HG02763 (cell line): ENCODE data around the gene TSPOAP1.

Source experiments
- ATAC-seq: cut with Tn5 transposase; IDR thresholded peaks from one replicate; pipeline ENCODE4 v1.9.1; 2021; ENCODE audit warnings: mild to moderate bottlenecking, moderate library complexity; ENCODE audit not compliant: unreplicated experiment

TSPOAP1 gene

DNA sequence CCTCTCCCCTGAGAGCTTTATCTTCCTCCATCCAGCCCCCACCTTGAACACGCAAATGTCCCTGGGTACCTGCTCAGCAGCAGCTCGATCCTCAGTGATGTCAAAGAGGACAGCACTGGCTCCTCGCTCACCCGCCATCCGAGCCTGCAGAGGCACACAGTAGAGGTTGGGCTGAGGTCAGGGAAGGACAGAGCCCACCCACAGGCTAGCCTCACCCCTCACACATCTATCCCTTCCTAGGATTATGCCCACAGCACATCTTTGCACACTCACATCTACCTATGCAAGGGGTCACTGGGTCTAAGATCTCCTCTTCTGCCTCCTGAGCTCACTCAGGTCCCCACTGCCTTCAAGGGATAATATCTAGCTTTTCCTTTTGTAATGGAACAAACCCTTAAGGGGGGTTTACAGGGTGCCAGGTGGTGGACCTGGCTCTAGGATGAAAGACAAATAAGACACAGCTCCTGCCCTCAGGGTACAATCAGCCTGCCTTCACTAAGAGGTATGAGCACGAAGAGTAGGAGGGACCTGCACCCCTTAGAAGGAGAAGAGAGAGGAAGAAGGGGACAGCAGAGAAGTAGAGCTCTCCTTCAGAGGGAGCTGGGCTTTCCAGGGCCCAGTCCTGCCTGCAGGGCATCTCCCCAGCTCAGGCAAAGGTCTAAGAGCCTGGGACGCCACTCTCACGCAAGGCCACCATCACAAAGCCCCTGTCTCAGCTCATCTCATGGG, 35.0 kb upstream of the TSPOAP1 start:
- ATAC-seq, result no peak

DNA sequence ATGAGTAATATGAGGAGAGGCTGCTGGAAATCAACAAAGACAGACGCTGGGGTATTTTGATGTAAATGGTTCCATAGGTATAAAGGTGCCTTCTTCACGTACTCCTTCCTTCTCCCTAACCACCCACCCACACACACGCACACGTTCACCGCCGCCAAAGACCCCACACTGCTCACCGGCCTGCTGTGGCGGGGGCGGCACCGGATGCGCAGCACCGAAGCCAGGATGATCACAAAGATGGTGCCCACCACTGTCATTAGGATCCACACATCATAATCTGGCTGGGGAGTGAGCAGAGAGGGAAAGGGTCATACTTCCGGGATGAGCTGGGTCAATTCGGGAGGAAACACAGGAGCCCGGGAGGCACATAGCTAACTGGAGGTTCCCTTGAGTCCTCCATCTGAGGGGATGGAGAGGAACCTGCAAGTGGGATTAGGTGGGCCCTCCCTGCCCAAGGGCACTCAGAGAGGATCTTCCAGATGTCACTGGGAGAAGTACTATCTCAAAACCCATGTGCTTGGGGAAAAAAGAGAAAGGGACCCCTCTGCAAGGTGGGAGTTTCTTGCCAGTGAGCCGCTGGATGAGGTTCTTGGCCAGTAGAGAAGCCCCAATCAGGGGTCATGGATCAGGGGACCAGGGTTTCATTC, 33.9 kb upstream of the TSPOAP1 start:
- ATAC-seq, result no peak

DNA sequence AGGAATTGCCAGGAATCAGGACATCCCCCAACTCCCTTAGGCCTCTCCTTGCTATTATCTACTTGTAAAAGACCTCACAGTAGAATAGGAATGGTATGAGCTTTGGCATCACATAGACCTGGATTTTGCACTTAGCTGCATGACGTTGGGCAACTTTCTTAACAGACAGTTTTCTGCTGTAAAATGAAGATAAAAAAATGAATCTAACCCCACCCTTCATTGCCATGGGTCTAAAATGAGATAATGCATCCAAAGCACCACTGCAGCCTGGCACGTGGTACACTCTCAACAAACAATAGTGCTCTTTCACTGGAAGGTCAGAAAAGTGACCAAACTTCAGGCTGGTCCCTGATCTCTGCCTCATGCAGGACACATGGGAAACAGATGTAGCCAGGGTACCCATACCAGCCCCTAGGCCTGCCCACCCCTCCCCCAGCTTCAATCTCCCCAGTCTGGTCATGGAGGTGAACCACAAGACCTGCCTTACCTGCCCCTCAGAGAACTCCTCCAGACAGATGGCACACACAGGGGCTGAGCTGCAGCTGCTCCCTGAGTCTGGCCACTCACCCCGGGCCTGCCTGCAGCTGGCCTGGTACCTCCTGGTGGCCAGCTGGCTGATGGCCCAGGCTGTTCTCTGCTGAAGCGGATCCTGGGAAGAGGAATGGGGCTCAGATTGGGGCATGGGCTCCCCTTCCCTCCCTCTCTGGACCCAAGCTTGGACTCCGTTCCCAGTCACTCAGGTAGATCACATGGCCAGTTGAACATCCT, 31.9 kb upstream of the TSPOAP1 start:
- ATAC-seq, result no peak

GRCh38 chr17:58358408-58359172, 30.0 kb upstream of the TSPOAP1 start:
- no peak for ATAC-seq

DNA sequence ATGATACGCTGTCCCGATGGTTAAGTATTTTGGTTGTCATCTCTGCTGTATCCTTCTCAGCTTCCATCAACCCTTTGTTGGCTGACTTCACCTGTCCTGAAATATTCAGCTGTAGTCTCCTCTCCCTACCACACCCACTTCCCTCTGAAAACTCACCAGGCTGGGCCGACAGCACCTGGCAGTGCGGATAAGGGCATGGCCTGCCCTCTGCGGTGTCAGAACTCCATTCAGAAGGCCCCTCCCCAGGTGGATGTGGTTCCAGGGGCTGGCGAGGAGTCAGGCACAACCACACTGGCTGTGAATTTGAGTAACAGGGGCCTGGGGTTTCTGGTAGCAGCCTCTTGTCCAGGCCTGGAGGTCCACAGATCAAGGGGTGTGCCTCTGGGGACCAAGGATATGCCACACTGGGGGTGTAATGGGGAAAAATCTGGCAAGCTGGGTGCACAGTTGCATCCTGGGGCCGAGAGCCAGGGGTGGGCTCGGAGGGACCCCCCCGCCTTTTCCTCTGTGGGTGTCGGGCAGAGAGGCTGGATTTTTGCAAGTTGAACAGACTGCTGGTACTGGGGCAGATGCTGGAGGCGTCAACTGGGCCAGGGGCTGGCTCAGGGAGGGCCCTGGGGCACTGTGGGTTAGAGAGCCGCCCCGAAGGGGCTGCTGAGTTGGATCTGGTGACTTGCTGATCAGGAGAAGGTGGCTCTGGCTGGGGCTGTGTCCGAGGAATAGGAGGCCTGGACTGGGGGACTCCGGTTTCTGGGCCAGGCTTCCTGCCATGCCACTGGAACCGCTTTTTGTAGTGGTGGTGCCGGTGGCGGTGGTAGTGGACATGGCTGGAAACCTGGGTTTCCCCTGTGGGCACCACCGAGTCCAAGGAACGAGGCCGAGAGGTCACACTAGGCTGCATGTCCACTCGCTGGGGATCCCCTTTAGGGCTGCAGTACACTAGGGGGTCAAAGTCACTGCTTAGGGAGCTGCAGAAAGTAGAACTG, 29.0 kb upstream of the TSPOAP1 start:
- ATAC-seq, result no peak

DNA sequence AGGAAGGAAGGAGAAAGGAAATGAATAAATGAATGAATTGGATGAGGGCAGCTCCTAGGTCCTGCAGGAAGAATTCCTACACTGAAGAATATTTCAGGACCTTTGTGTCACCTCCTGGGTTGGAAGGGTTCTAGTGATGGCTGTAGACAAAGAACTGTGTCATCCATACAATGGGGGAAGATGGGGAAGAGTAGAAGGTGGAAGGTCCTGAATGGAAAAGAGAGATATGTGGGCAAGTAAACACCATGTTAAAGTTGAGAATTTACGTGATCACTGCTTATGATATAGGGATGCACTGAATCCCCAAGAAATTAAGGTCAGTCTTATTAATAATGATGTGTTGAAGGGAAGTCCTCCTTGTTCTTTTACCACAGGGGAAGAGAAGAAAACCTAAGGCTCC, 27.6 kb upstream of the TSPOAP1 start:
- no peak for ATAC-seq

- ATAC-seq, result no peak
Observed at GRCh38 chr17:58354541-58355216, 26.1 kb upstream of the TSPOAP1 start.

DNA sequence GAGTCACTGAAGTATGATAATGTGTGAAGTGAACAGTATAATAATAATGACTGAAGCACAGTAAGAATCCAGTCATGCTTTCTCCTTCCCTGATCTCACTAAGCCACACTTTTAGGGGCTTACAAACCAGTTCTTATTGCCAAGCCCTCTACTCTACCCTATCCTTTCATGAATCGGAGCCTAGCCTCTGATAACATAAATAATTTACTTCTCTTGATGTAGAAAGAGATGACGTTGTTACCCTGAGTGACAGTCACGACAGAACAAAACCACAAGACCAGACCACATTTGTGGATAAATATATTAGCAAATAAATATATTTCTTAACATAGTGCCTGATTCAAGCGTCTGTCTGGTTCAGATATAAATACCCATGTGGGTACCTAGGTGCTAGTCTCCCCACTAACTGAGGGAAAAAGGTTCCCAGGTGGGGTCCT, 24.8 kb upstream of the TSPOAP1 start:
- ATAC-seq, result no peak

DNA sequence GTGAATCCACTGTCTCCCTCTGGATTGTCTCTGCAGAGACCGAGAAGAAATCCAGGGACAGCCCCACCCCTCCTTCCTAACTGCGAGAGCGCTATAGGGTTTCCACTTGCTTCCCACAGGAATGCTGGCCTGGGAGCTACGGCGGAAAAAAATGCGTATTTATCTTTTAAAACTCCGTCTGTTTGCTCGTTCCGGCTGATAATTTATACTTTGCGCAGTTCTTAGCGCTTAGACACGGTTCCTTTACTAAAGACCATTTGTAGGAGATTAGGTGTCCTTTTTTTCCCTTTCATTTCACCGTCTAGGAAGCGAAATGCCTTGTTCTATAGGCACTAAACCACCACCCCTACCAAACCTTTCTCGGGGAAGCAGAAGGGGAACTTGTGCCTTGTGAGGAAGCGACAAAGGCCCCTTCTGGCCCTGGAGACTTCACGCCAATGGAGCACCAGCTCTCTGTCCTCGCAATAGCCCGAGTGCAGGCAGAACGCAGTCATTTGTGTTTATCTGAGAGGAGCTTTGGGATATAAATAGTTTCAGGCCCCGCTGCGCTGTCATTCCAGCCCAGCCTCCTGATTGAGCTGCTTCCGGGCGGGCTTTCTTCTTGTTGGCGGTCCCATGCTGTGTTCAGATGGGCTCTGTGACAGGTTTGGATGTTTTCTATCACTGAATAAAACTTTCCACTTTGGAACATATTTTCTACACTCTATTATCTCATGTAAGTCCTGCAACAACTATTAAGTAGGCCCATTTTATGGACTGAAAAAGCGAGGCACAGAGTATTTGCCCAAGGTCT, 24.2 kb upstream of the TSPOAP1 start:
- ATAC-seq, result no peak

DNA sequence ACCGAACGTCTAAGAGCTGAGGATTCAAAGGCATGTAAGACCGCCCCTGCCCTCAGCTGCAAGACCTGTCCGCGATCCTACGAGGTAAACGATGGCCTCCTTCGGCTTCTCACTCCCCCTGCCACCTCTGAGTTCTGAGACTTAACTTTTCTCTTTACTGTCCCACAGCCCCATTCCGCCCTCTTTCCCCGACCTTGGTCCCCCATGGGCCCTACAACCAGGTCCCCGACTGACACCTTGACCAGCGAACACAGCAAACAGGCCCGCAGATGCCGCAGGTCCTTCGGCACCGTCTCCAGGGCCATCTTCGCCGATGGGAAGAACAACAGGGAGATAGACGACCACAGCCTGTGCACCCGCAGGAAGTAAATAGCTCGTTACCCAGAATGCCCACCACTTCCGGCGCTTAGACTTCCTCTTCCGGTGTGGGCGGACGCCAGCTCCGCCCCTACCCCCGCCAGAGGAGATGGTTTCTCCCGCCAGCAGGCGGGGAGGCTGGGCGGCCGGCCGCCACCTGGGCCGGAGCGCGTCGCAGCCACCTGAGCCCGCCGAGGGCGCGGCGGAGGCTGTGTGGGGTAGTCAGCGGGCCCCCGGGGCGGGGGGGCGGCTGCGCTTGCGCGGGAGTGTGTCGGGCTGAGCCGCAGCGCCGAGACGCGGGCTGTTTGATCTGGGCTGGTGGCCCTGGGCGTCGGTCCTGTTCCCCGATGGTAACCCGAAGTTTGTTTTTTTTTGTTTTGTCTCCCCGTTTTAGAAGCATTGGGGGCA, 23.4 kb upstream of the TSPOAP1 start, which contains the start of gene SUPT4H1:
SUPT4H1 (minus strand) TSS at position 371 of the 765 bp plus-strand sequence; CDS start at position 305, 66 bp downstream.
- ATAC-seq, result peak; percentile 94

GRCh38 chr17:58351182-58351581, 22.6 kb upstream of the TSPOAP1 start:
- ATAC-seq, result no peak

GRCh38 chr17:58348038-58348437, 19.4 kb upstream of the TSPOAP1 start:
- no peak for ATAC-seq

GRCh38 chr17:58345500-58345899, 16.9 kb upstream of the TSPOAP1 start:
- no peak for ATAC-seq

DNA sequence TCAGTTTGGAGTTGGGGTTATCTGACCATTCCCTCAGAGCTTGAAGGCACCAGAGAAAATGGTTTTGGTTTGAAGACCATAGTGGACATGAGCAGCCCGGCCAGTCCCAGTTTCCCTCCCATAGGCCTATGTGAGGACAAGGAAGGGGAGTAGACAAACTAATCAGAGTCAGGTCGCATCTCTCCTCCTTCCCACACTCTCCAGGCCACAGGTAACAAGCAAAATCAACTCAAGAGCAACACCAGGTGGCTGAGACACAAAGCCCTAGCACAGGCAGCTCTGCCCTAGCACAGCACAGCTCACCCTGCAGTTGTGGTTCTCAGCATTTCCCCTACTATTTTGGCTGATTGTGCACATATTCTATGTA, 16.2 kb upstream of the TSPOAP1 start:
- ATAC-seq, result peak; percentile 42

GRCh38 chr17:58344047-58344790, 15.6 kb upstream of the TSPOAP1 start:
- ATAC-seq, result peak; percentile 83

DNA sequence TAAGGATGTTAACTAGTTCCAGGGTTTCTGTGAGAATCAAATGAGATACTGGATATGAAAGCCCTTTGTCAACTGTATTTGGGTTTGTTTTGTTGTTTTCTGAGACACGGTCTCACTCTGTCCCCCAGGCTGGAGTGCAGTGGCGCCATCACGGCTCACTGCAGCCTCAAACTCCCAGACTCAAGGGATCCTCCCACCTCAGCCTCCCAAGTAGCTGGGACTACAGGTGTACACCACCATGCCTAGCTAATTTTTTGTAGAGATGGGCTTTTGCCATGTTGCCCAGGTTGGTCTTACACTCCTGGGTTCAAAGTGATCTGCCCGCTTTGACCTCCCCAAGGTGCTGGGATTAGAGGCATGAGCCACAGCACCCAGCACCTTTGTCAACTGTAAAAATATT, 14.5 kb upstream of the TSPOAP1 start:
- no peak for ATAC-seq

DNA sequence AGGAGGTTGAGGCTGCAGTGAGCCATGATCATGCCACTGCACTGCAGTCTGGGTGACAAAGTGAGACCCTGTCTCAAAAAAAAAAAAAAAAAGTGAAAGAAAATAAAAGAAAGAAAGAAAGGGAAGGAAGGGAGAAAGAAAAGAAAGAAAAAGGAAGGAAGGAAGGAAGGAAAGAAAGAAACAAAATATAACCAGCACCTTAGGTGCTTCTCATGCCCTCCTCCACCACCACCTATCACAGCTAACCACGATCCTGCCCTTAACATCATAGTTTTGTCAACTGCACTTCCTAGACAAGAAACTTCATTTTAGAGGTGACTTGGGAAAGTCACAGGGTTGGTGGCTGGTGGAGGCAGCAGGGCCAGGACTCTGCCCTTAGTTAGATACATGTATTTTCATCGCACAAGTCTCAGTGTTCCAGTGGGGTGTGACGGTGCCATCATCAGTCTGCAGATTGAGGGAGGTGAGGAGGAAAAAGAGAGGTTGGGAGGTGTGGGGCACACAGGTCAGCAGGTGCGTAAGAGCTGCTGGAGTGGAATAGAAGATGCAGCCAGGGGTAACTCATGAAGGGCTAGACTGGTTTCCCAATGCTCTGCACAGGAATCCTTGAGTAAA, 13.4 kb upstream of the TSPOAP1 start:
- ATAC-seq, result no peak
